22Rv1 (cell line): ENCODE data around the gene CAMK4.

ENCODE experiments used
- H3K27ac ChIP-seq: fragments of 450-650 bp; 2 replicates; pipeline ENCODE4 v1.5.1; 2017
- CTCF ChIP-seq: fragments of 450-650 bp; IDR thresholded peaks from 2 replicates; pipeline ENCODE4 v1.5.1; 2017; ENCODE audit warnings: mild to moderate bottlenecking
- ZFX ChIP-seq: fragments of 450-650 bp; IDR thresholded peaks from 2 replicates; pipeline ENCODE4 v1.6.1; 2017; ENCODE audit warnings: antibody characterized with exemption, borderline replicate concordance

The CAMK4 gene

GRCh38 chr5:111295649-111296048 lies 71.5 kb downstream of the CAMK4 start:
- TF ChIP-seq ZFX (no peak), CTCF (no peak)
- no peak overlapping the region for H3K27ac ChIP-seq

- TF ChIP-seq CTCF (no peak), ZFX (no peak)
- no peak overlapping the region for H3K27ac ChIP-seq
Measured at GRCh38 chr5:111296570-111296969, 72.4 kb downstream of the CAMK4 start.

DNA sequence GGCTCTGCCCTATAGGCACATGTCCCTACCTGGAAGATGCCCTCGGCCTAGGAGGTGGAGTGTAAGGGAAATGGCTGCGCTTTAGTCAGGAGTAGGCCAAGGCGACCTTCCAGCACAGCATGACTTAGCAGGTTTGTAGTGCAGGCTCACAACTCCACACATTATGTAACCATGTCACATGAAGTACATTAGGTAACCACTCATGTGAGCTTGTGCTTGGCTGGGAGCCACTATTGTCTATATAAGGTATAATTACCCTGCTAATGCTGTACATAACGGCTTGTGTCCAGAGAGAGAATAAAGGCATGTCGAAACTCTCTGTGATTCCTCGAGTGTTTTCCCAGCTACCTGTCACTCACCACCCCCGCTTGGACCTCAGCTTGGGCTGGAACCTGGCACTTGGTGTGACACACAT lies 74.9 kb downstream of the CAMK4 start:
- no peak overlapping the region for H3K27ac ChIP-seq
- TF ChIP-seq ZFX (no peak), CTCF (no peak)

GRCh38 chr5:111299831-111300432 lies 75.7 kb downstream of the CAMK4 start:
- no peak for TF ChIP-seq ZFX
- no peak for TF ChIP-seq CTCF
- H3K27ac ChIP-seq: no peak overlapping the region

GRCh38 chr5:111301264-111301663 lies 77.1 kb downstream of the CAMK4 start:
- no peak for TF ChIP-seq ZFX
- TF ChIP-seq CTCF: no peak
- H3K27ac ChIP-seq: peak overlapping the region; percentile 54; the same call in 1 of the 2 replicates

DNA sequence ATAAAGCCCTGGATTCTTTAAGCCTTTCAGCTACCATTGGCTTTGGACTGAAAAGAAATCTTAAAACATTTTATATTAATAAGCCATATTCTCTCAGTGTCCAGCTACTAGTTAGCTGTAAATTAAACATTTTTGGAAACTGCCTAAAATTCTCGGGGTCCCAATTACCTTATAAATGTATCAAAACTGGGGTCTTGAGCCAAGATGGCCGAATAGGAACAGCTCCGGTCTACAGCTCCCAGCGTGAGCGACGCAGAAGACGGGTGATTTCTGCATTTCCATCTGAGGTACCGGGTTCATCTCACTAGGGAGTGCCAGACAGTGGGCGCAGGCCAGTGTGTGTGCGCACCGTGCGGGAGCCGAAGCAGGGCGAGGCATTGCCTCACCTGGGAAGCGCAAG lies 77.9 kb downstream of the CAMK4 start:
- peak overlapping the region; percentile 54 for H3K27ac ChIP-seq

DNA sequence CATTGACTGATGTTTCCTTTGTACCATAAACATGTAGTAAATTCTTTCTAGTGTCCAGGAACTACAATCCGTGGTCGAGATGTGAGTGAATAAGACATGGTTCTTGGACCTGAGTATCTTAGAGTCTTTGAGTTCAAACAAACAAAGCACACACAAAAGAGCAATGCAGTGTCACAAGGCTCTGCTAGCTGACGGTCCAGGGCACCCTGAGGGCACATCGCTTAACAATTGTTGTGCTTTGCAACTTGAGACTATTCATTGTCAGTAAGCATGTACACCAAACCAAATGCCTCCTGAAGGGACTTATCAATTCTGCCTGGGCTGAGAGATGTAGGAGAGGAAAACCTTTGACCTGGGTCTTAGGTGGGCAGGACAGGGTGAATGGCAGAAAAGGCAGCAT lies 84.8 kb downstream of the CAMK4 start:
- TF ChIP-seq CTCF (no peak), ZFX (no peak)
- no peak overlapping the region for H3K27ac ChIP-seq

GRCh38 chr5:111309384-111309783 lies 85.2 kb downstream of the CAMK4 start:
- TF ChIP-seq CTCF: no peak
- TF ChIP-seq ZFX: no peak
- H3K27ac ChIP-seq: no peak overlapping the region
